ENCODE data around the gene RREB1.

DNA sequence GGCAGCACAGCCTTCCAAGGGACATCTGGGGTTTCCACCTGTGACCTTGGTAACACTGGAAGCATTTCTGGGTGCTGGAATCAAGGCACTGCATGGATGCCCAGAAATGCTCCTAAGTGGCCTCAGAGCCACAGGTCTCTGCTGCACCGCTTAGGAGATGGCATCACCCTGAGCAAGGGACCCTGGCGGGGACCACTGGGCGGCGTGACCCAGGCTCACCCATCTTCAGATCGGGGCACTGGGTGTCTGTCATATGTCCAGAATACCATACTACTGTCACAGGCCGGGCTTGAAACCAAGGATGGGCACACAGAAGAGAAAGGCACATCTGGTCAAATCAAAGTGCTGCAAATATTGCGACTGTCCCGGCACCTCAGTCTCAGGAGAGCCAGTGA lies 159.3 kb downstream of the RREB1 start:
- no peak for TF ChIP-seq TARDBP (IDR thresholded peaks at IDR 0.05)
- no peak for TF ChIP-seq ARNT (IDR thresholded peaks at IDR 0.05)
- TF ChIP-seq ELF4 (IDR thresholded peaks at IDR 0.05) = no peak
- TF ChIP-seq ZNF384 (IDR thresholded peaks at IDR 0.05) = no peak
- no peak for TF ChIP-seq BHLHE40 (IDR thresholded peaks at IDR 0.05; ENCODE audit: borderline replicate concordance)
- TF ChIP-seq HDGF (IDR thresholded peaks at IDR 0.05; ENCODE audit: borderline replicate concordance) = no peak
- TF ChIP-seq FOXA1 (IDR thresholded peaks at IDR 0.05) = no peak
- TF ChIP-seq SP1 (IDR thresholded peaks at IDR 0.05) = no peak
- TF ChIP-seq NFRKB (IDR thresholded peaks at IDR 0.05) = no peak
- no peak for TF ChIP-seq FOXM1 (IDR thresholded peaks at IDR 0.05; ENCODE audit: borderline replicate concordance)
- TF ChIP-seq L3MBTL2 (conservative IDR thresholded peaks at IDR 0.05) = no peak
